Natural killer cell treated with Interleukin-12 subunit alpha and Interleukin-12 subunit beta and Interleukin-15 and Interleukin-18, amount 100 ng/mL, for 72 hours (primary cell): Measurements from ENCODE around the gene SLC52A1. TPM values are rescaled to one million over a fixed set of nuclear protein-coding genes. Genes with fewer than 3 reads are reported as not detected.

Source experiments
- ATAC-seq, 2 donors: fragments of 150-1000 bp; cut with Tn5 transposase in 1 of 2; sonication (Bioruptor Pico), chemical (Tn5 transposase) in 1 of 2; 2 replicates each; pipeline ENCODE4 v1.10.0; 2021
- DNase-seq: peaks from one replicate; pipeline ENCODE4 v3.0.0; 2022; ENCODE audit warnings: low spot score
- H3K27ac Mint-ChIP-seq, 2 donors: 1 replicate in 1 of 2; 2 replicates in 1 of 2; pipeline ENCODE4 v1.8.0; 2022; ENCODE audit warnings: mixed read lengths in 2 of 2, mild to moderate bottlenecking in 1 of 2, moderate library complexity in 1 of 2
- H3K27me3 Mint-ChIP-seq, 2 donors: 1 replicate in 1 of 2; 2 replicates in 1 of 2; pipeline ENCODE4 v1.8.0; 2022; ENCODE audit warnings: mixed read lengths in 2 of 2
- H3K36me3 Mint-ChIP-seq: one replicate; pipeline ENCODE4 v1.8.0; 2022; ENCODE audit warnings: mixed read lengths
- H3K4me1 Mint-ChIP-seq, 2 donors: 1 replicate in 1 of 2; 2 replicates in 1 of 2; pipeline ENCODE4 v1.8.0; 2022; ENCODE audit warnings: low read depth in 2 of 2, mixed read lengths in 2 of 2, mild to moderate bottlenecking in 1 of 2
- H3K4me3 Mint-ChIP-seq: one replicate; pipeline ENCODE4 v1.8.0; 2022; ENCODE audit warnings: mixed read lengths
- H3K9me3 Mint-ChIP-seq: 2 replicates; pipeline ENCODE4 v1.8.0; 2022; ENCODE audit warnings: mixed read lengths
- total RNA-seq, 2 donors: library from RNA; stranded (reverse); gene quantifications; one replicate each; pipeline ENCODE4 v1.2.3, GENCODE V29; 2022

Gene SLC52A1
- total RNA-seq, 2 donors from 2014 or later, result not detected

GRCh38 chr17:4994081-4994595 is 41.1 kb downstream of the SLC52A1 start:
- H3K4me1 Mint-ChIP-seq, result peaks cover 18 to 21% of the 10 kb centered on the region in 2 donors
- no peak for ATAC-seq

GRCh38 chr17:4987767-4988567 is 47.3 kb downstream of the SLC52A1 start:
- Mint-ChIP-seq H3K9me3 (no peaks in the 10 kb centered on the region), H3K27ac (peak overlapping the region; percentile 92 to 94), H3K36me3 (peaks cover 6% of the 10 kb centered on the region), H3K4me3 (peak overlapping the region; percentile 97), H3K4me1 (peaks cover 35 to 40% of the 10 kb centered on the region in 2 donors), H3K27me3 (no peaks in the 10 kb centered on the region)
- ATAC-seq (no peak), DNase-seq (no peak)

More at GRCh38 chr17:4994081-4994595, 41.1 kb downstream of the SLC52A1 start:
- Mint-ChIP-seq H3K36me3 (no peaks in the 10 kb centered on the region), H3K27ac (no peak overlapping the region), H3K27me3 (peaks cover 0 to 6% of the 10 kb centered on the region in 2 donors), H3K4me3 (no peak overlapping the region), H3K9me3 (no peaks in the 10 kb centered on the region)
- no peak for DNase-seq

- no peaks in the 10 kb centered on the region for H3K9me3 Mint-ChIP-seq
These were observed 48.1 kb downstream of the SLC52A1 start, which contains the start of gene CAMTA2 for GRCh38 chr17:4986951-4987766. Gene CAMTA2, minus strand, starts transcription at chr17:4987675. Its CDS starts 1,453 bp downstream, at chr17:4986222.

GRCh38 chr17:4986403-4986802 is 48.8 kb downstream of the SLC52A1 start:
- peak overlapping the region; percentile 97 for H3K4me3 Mint-ChIP-seq
- ATAC-seq, result no peak
- DNase-seq, result no peak
- peaks cover 35 to 45% of the 10 kb centered on the region in 2 donors for H3K4me1 Mint-ChIP-seq
- no peaks in the 10 kb centered on the region for H3K27me3 Mint-ChIP-seq
- H3K9me3 Mint-ChIP-seq, result no peaks in the 10 kb centered on the region
- peaks cover 11% of the 10 kb centered on the region for H3K36me3 Mint-ChIP-seq
- H3K27ac Mint-ChIP-seq, result peak overlapping the region; percentile 92 to 94

More at GRCh38 chr17:4986951-4987766, 48.1 kb downstream of the SLC52A1 start, which contains the start of gene CAMTA2:
- DNase-seq, result peak; percentile 93
- Mint-ChIP-seq H3K4me1 (peaks cover 35 to 44% of the 10 kb centered on the region in 2 donors), H3K27ac (peak within 1 kb of the TSS; percentile 92 to 94), H3K4me3 (peak within 1 kb of the TSS; percentile 97), H3K36me3 (peaks cover 10% of the 10 kb centered on the region), H3K27me3 (no peaks in the 10 kb centered on the region)
- ATAC-seq, result peak; percentile 94

Other genes with a start within 250 kb of the SLC52A1 start
- gene VMO1, start 249.1 kb downstream of the SLC52A1 start, total RNA-seq, result 10 to 100 TPM in 1 of 2 donors, 1 to 10 TPM in 1; 4.5 to 15.4 TPM
- under 1 TPM in 1 of 2 donors, not detected in 1; 0.38 TPM for gene GLTPD2, start 246.5 kb downstream of the SLC52A1 start, total RNA-seq
- gene PSMB6, start 239.3 kb downstream of the SLC52A1 start, total RNA-seq, result 100 to 1,000 TPM; 145 to 174 TPM
- 10 to 100 TPM; 38.4 to 46.9 TPM for gene PLD2, start 228.3 kb downstream of the SLC52A1 start, total RNA-seq
- 10 to 100 TPM; 72.4 to 98.2 TPM for gene MINK1, start 202.1 kb downstream of the SLC52A1 start, total RNA-seq
- 1 to 10 TPM; 1.3 to 2.3 TPM for gene C17orf107, start 135.9 kb downstream of the SLC52A1 start, total RNA-seq
- 1 to 10 TPM; 3.9 to 7.6 TPM for gene CHRNE, start 132.3 kb downstream of the SLC52A1 start, total RNA-seq
- gene GP1BA, start 103.1 kb downstream of the SLC52A1 start, total RNA-seq, result under 1 TPM in 1 of 2 donors, not detected in 1; 0.12 TPM
- gene SLC25A11, start 95.4 kb downstream of the SLC52A1 start, total RNA-seq, result 10 to 100 TPM; 85.9 to 91.6 TPM
- 100 to 1,000 TPM; 144 to 150 TPM for gene RNF167, start 95.2 kb downstream of the SLC52A1 start, total RNA-seq
- 1,000 to 10,000 TPM; 1,741 to 1,743 TPM for gene PFN1, start 86.9 kb downstream of the SLC52A1 start, total RNA-seq
- gene ENO3, start 84.3 kb downstream of the SLC52A1 start, total RNA-seq, result 10 to 100 TPM in 1 of 2 donors, 1 to 10 TPM in 1; 8.7 to 26.1 TPM
- gene SPAG7, start 67.6 kb downstream of the SLC52A1 start, total RNA-seq, result 10 to 100 TPM; 51.4 to 71.9 TPM
- gene CAMTA2, start 47.8 kb downstream of the SLC52A1 start, total RNA-seq, result 10 to 100 TPM; 51.0 to 87.9 TPM
- gene INCA1, start 37.9 kb downstream of the SLC52A1 start, total RNA-seq, result under 1 TPM; 0.31 to 0.56 TPM
- gene KIF1C, start 37.5 kb downstream of the SLC52A1 start, total RNA-seq, result 10 to 100 TPM; 39.4 to 80.3 TPM
- gene ZFP3, start 43.0 kb upstream of the SLC52A1 start, total RNA-seq, result 1 to 10 TPM; 2.0 to 4.9 TPM
- gene ZNF232, start 76.5 kb upstream of the SLC52A1 start, total RNA-seq, result 10 to 100 TPM; 14.0 to 15.1 TPM
- gene USP6, start 80.6 kb upstream of the SLC52A1 start, total RNA-seq, result under 1 TPM; 0.06 to 0.21 TPM
- gene ZNF594, start 156.4 kb upstream of the SLC52A1 start, total RNA-seq, result 10 to 100 TPM in 1 of 2 donors, 1 to 10 TPM in 1; 9.8 to 19.7 TPM
- gene SCIMP, start 199.4 kb upstream of the SLC52A1 start, total RNA-seq, result under 1 TPM in 1 of 2 donors, not detected in 1; 0.17 TPM
- gene RABEP1, start 246.9 kb upstream of the SLC52A1 start, total RNA-seq, result 10 to 100 TPM; 42.8 to 77.0 TPM